GM19397 (cell line): ENCODE measurements around the gene IL36B.
"Not testable (repeated sequence)": the region's sequence is repeated elsewhere in the genome, so short reads cannot be mapped to it uniquely, and the experiment has no call there.

Source experiments
- ATAC-seq: cut with Tn5 transposase; IDR thresholded peaks from one replicate; pipeline ENCODE4 v1.9.1; 2021; ENCODE audit warnings: mild to moderate bottlenecking, moderate library complexity; ENCODE audit not compliant: unreplicated experiment

Gene IL36B

DNA sequence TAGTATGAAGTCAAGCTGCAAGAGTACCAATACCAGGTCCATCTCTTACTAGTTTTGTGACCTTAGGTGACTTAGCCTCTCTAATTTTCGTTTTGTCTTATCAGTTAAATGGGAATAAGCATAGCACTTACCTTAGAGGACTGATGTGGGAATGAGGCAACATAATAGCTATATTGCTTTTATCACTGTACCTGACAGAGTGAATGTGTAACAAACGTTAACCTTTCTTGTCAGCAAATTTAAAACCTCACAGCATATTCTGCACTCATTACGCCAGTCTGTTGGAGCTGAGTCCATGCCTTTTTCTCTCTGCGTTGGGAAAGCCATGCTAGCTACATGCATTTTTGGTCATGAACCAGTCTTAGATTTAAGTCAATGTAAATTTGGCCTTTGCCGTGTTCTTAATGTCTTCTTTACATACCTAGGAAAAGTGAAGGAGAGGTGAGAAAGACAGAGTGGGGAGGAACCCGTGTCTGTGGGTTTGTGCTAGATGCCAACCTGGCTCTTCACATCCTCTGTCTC lies at the start of gene IL36B:
TSS of gene IL36B (minus strand) at position 472 of the 522 bp plus-strand sequence.
- ATAC-seq = no peak

DNA sequence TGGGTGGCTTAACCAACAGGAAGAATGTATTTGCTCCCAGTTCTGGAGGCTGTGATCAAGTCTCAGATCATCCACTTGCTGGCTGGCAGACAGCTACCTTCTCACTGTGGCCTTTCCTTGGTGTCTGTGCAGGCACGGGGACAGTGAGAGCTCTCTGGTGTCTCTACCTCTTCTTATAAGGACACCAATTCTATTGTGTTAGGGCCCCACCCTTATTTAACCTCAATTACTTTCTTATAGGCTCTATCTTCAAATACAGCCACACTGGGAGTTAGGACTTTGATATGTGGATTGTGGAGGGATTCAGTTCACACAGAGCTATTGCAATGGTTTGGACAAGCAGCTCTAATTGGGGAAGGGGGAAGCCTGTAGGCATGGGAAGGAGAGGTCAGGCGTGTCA lies 49.5 kb upstream of the IL36B start:
- ATAC-seq = no peak

DNA sequence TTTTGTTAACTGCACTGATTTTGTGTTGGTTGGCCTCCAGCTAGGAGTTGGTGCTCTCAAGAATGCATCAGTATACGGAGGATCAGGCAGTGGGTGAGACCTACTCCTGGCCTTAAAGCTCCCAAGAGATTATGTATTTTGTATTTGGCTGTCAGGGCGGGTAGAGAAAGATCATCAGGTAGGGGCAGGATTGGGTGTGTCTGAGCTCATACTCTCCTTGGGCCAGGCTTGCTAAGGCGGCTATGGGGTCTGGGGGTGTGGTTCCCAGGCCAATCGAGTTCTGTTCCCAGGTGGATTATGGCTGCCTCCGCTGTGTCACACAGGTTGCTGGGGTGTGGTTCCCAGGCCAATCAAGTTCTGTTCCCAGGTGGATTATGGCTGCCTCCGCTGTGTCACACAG lies 45.9 kb upstream of the IL36B start:
- no peak for ATAC-seq

DNA sequence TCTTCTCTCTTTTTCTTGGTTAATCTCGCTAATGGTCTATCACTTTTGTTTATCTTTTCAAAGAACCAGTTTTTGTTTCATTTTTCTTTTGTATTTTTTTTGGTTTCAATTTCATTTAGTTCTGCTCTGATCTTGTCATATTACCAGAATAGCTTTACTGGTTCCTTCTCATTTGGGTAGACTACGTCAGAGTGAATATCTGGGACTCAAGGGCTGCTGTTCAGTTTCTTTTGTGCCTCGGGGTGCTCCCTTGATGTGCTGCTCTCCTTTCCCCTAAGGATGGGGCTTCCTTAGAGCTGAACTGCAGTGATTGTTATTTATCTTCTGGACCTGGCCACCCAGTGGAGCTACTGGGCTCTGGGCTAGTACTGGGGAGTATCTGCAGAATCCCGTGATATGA lies 45.4 kb upstream of the IL36B start:
- no peak for ATAC-seq

DNA sequence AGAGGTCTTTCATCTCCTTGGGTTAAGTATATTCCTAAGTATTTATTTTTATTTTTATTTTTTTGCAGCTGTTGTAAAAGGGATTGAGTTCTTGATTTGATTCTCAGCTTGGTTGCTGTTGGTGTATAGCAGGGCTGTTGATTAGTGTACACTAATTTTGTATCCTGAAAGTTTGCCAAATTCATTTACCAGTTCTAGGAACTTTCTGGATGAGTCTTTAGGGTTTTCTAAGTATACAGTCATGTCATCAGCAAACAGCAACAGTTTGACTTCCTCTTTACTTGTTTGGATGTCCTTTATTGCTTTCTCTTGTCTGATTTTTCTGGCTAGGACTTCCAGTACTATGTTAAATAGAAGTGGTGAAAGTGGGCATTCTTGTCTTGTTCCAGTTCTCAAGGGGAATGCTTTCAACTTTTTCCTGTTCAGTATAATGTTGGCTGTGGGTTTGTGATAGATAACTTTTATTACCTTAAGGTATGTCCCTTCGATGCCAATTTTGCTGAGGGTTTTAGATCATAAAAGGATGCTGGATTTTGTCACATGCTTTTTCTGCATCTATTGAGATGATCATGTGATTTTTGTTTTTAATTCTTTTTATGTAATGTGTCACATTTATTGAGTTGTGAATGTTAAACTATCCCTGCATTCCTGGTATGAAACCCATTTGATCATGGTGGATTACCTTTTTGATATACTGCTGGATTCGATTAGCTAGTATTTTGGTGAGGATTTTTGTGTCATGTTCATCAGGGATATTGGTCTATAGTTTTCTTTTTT lies 44.4 kb upstream of the IL36B start:
- not testable (repeated sequence) for ATAC-seq

DNA sequence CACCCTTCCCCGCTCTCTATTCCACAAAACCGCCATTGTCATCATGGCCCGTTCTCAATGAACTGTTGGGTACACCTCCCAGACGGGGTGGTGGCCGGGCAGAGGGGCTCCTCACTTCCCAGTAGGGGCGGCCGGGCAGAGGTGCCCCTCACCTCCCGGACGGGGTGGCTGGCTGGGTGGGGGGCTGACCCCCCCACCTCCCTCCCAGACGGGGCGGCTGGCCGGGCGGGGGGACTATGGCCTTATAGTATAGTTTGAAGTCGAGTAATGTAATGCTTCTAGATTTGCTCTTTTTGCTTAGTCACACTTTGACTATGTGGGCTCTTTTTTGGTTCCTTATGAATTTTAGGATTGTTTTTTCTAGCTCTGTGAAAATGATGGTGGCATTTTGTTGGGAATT lies 43.6 kb upstream of the IL36B start:
- ATAC-seq = not testable (repeated sequence)

DNA sequence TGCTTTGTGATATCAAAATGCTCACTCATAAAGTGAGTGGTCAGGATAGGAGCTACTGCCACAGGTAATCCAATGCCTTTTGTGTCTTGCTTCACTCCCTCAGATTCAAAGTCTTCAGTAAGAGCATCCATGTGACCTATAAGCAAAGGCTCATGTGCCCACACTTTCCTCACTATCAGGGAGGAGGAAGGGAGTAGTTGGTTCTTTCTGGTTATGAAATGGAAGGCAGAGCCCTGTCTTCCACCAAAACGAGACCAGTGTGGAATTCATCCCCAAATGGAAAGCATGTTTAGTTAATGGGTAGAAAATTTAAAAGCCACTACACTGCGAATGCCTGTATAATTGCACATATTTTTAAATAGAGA lies 40.9 kb upstream of the IL36B start:
- ATAC-seq = no peak

DNA sequence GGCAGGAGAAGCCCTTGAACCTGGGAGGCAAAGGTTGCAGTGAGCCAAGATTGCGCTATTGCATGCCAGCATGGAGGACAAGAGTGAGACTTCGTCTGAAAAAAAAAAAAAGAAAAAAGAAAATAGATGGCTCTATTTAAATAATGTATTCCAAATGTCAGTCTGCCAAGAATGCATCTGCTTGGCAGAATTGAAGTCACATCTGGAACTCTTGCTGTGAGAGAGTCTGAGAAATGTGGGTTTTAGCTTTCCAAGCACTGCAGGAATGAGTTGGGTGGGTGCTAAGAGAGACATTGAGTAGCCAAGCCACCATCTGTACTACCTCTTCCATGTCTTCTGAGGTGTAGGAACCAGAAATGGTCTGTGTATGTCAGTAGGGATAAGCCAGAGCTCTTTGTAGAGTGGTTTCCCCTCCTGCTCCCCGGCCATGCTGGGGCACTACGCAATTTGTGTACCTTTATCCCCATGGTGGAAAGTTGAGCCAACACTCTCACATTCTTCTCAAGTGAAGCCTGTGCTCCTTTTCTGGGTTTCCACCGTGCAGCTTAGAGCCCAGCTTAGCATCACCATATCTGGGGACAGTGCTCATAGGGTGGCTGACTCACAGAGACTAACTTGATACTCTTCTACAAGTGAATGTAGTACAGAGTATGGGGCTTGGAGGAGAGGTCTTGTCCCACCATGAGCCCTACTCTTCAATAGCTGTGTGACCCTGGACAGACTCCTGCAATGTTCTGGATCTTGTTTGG lies 40.4 kb upstream of the IL36B start:
- no peak for ATAC-seq

DNA sequence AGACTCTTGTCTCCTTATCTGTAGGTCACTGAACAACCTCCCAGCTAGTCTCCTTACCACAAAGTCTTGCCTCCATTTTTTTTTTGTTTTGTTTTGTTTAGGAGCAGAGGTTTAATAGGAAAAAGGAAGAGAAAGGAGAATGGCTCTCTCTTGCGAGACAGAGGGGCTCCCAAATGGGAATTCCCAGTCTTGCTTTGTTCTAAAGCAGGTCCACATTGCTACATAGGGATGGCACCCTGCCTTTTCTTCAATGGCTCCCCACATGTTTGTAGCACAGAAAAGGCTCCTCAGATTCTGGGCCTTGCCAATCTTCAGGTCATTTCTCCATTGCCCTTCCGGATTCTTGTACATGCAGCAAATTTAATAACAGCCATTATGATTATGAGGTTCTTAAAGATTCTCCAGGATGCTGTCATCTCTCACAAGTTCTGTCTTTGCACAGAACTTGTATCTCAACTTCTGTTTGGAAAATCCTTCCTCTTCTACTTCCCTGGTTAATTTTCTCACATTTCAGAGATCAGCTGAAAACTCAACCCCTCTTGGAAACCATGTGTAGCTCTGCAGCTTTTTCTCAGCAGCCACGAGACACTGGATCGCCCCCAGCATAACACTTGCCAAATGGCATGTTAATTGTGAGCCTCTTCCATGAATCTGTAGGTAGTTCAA lies 38.7 kb upstream of the IL36B start:
- no peak for ATAC-seq

DNA sequence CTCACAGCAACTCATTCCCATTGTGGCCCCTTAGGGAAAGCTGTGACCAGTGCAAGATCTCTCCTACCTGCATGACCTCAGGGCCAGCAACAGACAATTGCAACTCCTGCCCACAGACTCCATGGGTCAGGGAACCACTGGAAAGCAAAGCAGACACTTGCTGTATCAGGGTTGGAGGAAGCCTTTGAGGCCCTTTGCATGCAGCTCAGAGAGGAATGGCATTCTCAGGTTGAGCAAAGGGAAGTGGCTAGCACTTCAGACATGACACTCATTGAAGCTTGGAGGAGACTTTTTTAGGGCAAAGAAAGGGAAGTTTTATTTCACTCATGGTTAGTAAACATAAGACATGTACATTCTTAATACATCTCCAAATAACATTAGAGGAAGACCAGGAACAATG lies 37.2 kb upstream of the IL36B start:
- no peak for ATAC-seq

DNA sequence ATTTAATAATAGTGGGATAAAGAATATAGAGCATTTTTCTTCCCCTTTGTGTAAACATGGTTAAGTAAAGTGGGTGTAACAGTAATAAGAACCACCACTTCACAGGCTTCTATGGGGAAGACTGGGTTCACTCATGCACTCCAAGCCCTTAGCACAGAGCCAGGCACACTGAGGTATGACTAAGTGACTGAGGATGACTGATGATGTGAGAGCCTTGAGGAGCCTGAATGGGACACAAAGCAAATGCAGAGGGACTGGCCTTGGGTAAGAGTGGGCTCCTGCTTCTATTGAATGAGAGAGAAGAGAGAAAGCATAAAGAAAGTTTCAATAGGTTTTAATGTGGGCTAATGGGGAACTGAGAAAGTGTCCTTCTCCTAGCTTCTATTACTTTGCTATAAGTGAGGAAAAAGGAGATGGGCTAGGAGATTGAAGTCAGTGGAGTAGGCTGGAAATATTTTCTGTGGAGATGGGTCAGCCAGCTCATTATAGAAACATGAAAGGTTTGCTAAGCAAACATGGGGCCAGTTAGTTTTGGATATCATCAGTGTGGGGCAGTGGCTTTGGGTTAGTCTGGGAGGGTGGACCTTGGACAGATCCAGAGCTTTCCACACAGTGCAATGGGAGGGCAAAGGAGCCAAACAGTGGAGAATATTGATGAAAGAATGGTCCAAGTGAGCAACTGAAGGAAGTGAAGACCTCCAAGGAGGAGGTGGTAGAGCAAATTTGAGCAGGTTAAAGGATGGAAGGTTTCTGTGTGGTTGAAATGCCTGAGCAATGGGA lies 35.7 kb upstream of the IL36B start:
- ATAC-seq = no peak

DNA sequence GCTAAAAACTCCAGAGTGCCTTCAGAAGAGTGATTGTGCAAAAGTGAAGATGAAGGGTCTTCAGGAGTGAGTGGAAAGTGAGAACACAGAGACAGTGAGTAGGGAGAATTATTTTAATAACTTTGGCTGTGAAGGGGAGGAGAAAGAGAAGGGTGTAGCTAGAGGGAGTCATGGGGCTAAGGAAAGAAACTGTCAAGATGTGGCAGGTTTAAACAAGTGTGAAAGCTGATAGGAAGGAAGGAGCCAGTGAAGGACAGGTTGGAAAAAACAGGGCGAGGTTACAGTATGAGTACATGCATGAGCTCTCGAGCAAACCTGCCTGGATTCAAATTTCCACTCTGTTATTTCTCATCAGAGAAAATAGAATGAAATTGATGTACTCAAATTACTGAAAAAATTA lies 32.9 kb upstream of the IL36B start:
- no peak for ATAC-seq

DNA sequence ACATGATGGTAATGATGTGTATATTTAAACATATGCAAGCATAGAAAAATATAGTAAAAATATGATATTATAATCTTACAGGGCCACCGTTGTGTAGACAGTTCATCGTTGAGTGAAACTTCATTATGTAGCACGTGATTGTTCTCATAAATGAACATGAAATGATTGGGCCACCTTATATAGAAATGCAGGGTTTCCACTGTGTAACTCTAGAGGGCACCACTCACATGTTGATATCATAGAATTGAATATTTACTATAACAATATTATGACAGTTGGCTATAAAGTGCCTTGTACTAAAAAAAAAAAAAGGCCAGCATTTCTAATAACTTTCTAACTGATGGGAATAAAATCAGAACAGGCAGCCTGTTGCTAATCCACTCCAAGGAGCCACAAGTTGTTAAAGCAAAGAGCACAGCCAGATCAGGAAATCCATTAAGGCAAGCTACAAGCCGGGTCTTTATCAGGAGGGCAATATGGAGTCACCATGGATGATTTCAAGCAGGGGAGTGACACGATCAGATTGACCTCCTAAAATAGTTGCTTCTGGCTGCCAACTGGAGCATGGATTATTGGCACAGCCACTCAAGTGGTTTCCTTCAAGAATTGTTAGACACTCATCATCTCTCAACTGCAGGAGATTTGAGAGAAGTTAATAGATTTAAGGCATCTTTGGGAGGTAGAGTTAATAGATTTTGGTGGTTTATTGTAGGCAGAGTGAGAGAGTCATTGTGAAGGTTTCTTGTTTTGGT lies 31.8 kb upstream of the IL36B start:
- ATAC-seq = no peak

DNA sequence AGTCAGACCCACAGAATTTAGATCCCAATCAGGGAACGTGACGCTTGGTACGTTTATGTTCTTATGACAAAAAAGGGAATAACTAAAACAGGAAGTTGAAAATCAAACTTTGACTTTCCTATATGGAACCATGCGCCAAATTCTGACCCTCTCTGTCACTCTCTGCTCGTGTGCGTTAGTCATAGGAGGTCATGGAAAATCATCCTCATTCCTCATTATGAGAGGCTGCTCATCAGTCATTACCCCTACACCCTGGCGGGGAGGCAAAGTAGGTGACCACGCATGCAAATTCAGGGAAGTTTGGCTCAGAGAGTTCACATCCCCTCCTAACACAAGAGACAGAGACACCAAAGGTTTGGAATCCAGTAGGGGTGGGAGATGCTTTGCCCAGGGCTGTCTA lies 30.6 kb upstream of the IL36B start:
- no peak for ATAC-seq

DNA sequence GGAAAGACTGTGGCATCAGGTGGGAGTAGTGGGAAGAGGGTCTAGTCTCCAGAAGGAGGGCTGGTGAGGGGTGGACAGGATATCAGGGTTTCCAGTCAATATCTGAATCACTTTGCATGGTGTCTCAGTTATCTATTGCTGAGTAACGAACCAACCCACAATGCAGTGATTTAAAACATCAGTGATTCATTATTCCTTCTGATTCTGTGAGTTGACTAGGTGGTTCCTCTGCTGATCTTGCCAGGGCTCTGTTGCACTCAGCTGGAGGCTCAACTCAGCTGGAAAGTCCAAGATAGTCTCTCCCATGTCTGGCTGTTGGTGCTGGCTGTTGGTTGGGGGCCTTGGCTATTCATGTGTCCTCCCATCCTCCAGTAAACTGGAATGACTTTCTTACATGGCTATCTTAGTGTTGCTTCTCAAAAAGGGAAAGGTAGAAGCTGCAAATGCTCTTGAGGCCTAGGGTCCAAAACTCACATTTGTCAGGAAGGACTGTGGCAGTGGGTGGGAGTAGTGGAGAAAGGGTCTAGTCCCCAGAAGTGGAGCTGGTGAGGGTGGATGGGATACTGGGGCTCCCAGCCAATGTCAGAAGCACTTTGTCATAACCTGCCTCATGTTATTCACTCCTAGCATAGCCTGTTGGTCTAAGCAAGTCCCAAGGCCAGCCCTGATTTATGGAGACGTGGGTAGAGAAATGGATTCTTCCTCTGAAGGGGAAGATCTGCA lies 29.0 kb upstream of the IL36B start:
- ATAC-seq = no peak

DNA sequence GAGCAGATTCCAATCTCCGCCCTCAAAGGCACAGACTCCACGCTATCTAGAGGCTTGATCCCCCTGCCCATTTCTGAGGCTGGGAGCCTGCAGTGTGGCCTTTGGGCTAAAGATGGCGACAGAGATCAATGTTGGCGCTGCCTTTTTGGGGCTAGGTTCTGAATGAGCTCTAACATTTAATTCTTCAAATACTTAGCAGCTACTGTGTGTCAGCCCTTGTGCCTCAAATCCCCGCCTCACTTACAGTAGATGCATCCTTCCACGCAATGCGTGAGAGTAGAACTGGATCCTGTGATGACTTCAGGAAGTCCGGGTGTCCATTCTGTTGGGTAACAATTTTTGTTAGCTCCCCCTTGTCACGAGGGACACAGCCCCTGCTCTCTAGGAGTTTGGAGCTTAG lies 27.5 kb upstream of the IL36B start:
- ATAC-seq = no peak

DNA sequence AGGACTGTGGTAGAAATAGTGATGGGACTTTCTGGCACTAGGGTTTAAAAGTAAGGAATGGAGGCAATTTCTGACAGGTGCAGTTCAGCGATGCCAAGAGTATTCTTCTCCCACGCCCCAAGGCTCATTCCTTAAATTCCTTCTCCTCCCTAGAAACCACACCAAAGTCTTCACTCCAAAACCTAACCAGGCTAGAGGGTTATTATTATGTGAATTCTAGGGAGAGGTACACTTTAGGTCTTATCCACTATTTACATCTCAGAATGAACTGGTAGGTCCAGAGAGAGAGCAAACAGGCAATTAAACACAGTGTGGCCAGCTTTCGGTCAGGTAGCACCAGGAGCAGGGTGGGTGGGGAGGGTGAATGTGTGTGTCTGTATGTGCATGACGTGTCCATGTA lies 26.5 kb upstream of the IL36B start:
- no peak for ATAC-seq

DNA sequence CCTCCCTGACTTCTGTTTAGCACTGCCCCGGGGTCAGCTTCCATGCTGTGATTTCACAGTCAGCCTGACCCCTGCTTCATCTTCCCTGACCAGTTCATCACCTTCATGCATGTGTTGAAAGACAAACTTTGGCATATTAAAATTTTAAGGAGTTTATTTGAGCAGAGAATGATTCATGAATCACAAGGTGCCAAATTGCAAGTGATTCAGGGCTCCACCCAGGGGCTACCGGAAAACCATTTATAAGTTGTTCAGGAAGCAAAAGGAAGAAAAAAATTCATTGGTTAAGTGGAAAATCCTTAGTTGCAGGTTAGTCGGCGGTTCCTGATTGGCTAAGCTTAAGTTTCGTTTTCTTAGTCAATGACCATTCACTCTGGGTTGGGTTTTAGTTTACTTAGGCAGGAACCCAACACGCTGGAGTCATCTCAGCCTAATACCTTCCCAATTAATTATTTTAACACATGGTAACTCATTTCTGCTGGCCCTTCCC lies 25.7 kb upstream of the IL36B start:
- no peak for ATAC-seq

DNA sequence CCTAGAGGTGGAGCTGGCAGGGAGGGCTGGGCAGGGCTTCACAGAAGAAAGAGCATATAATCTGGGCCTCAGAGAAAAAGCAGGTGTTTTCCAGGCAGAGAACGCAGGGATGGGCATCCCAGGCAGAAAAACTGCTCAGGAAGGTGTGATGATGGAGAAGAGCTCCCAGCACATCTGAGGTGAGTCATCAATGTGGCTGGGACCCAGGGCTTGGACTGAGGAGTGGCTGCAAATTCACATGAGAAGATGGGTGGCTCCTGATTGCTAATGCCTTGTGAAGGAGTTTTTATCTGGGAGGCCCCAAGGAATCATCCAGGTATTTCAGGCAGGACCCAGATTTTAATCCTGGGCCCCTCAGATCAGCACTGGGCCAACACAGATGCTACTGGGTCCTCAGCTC lies 25.3 kb upstream of the IL36B start:
- no peak for ATAC-seq
